RWPE2 (cell line): Measurements from ENCODE around the gene SRGAP1.

Source experiments
- ATAC-seq: fragments of 200-7000 bp; cut with Tn5 transposase; 3 replicates; pipeline ENCODE4 v1.9.1; 2021; ENCODE audit warnings: low read depth
- DNase-seq: peaks from one replicate; pipeline ENCODE4 v3.0.0-alpha.2; 2020; ENCODE audit warnings: low spot score
- H3K27ac ChIP-seq: fragments of 450-650 bp; 2 replicates; pipeline ENCODE4 v1.5.1; 2017; ENCODE audit warnings: mild to moderate bottlenecking; ENCODE audit not compliant: poor library complexity, severe bottlenecking
- H3K27me3 ChIP-seq: fragments of 250-450 bp; sonication (Bioruptor Pico); 2 replicates; pipeline ENCODE4 v1.5.1; 2021; ENCODE audit warnings: mild to moderate bottlenecking, moderate library complexity; ENCODE audit not compliant: insufficient read depth, poor library complexity, severe bottlenecking
- H3K36me3 ChIP-seq: fragments of 250-450 bp; sonication (Bioruptor Pico); 2 replicates; pipeline ENCODE4 v1.5.1; 2020; ENCODE audit warnings: low read depth, mild to moderate bottlenecking, moderate library complexity
- H3K4me1 ChIP-seq: fragments of 250-450 bp; sonication (Bioruptor Pico); 2 replicates; pipeline ENCODE4 v1.5.1; 2021; ENCODE audit warnings: mild to moderate bottlenecking, moderate library complexity; ENCODE audit not compliant: insufficient read depth, poor library complexity, severe bottlenecking
- H3K4me3 ChIP-seq: fragments of 250-450 bp; sonication (Bioruptor Pico); 2 replicates; pipeline ENCODE4 v1.5.1; 2021; ENCODE audit warnings: mild to moderate bottlenecking, moderate library complexity; ENCODE audit not compliant: severe bottlenecking
- H3K9me3 ChIP-seq: fragments of 250-450 bp; sonication (Bioruptor Pico); 2 replicates; pipeline ENCODE4 v1.5.1; 2021; ENCODE audit warnings: mild to moderate bottlenecking, moderate library complexity; ENCODE audit not compliant: severe bottlenecking
- CTCF ChIP-seq: fragments of 450-650 bp; IDR thresholded peaks from one replicate; pipeline ENCODE4 v1.5.1; 2017; ENCODE audit warnings: mild to moderate bottlenecking, moderate library complexity; ENCODE audit not compliant: poor library complexity, severe bottlenecking

The SRGAP1 gene

GRCh38 chr12:63980211-63980610, 135.7 kb downstream of the SRGAP1 start:
- no peak overlapping the region for H3K4me3 ChIP-seq
- no peak for DNase-seq
- peak overlapping the region; percentile 63 for H3K27ac ChIP-seq
- no peak for TF ChIP-seq CTCF
- peak; percentile 47; the same call in 2 of the 3 replicates for ATAC-seq
- H3K9me3 ChIP-seq = no peaks in the 10 kb centered on the region
- H3K36me3 ChIP-seq = peaks cover 17% of the 10 kb centered on the region
- peaks cover 41% of the 10 kb centered on the region for H3K4me1 ChIP-seq
- no peaks in the 10 kb centered on the region for H3K27me3 ChIP-seq

GRCh38 chr12:63981343-63981742, 136.8 kb downstream of the SRGAP1 start:
- TF ChIP-seq CTCF = no peak
- Histone ChIP-seq H3K27ac (no peak overlapping the region), H3K27me3 (no peaks in the 10 kb centered on the region), H3K9me3 (no peaks in the 10 kb centered on the region), H3K4me1 (peaks cover 41% of the 10 kb centered on the region), H3K36me3 (peaks cover 17% of the 10 kb centered on the region), H3K4me3 (no peak overlapping the region)
- ATAC-seq (no peak), DNase-seq (no peak)

DNA sequence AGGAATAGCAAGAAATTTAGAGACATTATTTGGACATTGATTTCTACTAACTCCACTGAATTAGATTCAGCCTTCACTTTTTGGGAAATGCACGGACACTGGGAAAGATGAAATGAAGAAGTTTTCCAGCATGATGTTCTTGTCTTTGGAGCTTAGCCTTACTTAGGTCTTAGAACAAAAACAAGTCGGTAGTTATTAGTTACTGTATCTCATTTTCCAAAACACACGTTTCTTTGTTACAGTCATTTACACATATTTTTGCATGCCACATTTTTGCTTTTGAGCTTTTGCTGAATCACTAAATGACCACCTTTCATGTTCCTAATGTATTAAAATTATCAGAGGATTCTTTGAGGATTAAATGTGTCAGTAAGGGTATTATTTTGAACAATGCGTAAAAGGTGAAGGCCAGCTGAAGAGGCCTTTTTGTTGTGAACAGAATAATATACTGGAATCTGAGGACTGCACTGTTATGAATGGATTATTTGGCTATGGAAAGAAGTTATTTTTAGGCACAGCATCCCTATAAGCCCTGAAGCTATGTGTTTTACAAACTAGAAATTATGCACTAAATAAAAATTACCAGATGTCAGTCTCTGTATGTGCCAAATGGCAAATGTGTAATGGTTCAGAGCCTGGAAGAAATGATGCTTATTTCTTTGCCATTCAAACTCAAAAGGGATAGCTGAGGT, 138.2 kb downstream of the SRGAP1 start:
- ATAC-seq = no peak
- DNase-seq = no peak
- H3K4me3 ChIP-seq = no peak overlapping the region
- H3K4me1 ChIP-seq = peaks cover 37% of the 10 kb centered on the region
- H3K27me3 ChIP-seq = no peaks in the 10 kb centered on the region
- no peak overlapping the region for H3K27ac ChIP-seq
- no peak for TF ChIP-seq CTCF
- H3K36me3 ChIP-seq = peaks cover 19% of the 10 kb centered on the region
- no peaks in the 10 kb centered on the region for H3K9me3 ChIP-seq

DNA sequence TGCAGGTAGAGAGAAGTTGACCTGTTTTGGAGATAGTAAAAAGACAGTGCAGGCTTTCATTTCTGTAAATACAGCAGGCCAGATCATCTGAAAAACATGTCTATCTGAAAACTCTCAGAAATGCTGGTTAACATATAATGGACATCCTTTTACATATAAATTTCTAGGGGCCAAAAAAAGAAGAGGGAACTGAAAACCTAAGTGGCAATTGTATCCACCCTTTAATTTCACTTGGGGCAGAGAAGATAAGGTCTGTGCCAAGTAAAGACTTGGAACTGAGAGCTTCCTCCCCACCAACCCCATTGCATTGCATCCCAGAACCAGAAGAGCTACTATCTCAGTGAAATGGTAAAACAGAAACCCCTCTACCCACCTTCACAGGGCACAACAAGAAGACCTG, 141.0 kb downstream of the SRGAP1 start:
- ATAC-seq (no peak), DNase-seq (no peak)

More for the DNA sequence above, 141.0 kb downstream of the SRGAP1 start:
- H3K9me3 ChIP-seq = no peaks in the 10 kb centered on the region
- H3K4me3 ChIP-seq = no peak overlapping the region
- H3K4me1 ChIP-seq = peaks cover 18% of the 10 kb centered on the region
- peaks cover 37% of the 10 kb centered on the region for H3K36me3 ChIP-seq
- H3K27me3 ChIP-seq = no peaks in the 10 kb centered on the region
- no peak for TF ChIP-seq CTCF
- no peak overlapping the region for H3K27ac ChIP-seq
